Right lobe of liver (tissue), 4 donors: ENCODE data around the gene SERTAD3.

ENCODE experiments used
- POLR2A ChIP-seq: fragments of 450-650 bp; IDR thresholded peaks from one replicate; pipeline ENCODE4 v1.6.1; 2017; ENCODE audit warnings: antibody characterized with exemption, mild to moderate bottlenecking
- TF ChIP-seq, protein P1 (sequence below), 4 donors: fragments of 200-600 bp in 3 of 4; fragments of 450-650 bp in 1 of 4; IDR thresholded peaks; one replicate each; pipeline versions ENCODE4 v1.5.1 to v1.8.0; 2016 to 2022; ENCODE audit warnings: antibody characterized with exemption in 4 of 4, mild to moderate bottlenecking in 2 of 4
- donor health status: DM: no; HTN: no; CAD: no.
- donor health status: DM: no; HTN: no; CAD: no.
- donor health status: DM: no; HTN: yes; CAD: no.

DNA sequence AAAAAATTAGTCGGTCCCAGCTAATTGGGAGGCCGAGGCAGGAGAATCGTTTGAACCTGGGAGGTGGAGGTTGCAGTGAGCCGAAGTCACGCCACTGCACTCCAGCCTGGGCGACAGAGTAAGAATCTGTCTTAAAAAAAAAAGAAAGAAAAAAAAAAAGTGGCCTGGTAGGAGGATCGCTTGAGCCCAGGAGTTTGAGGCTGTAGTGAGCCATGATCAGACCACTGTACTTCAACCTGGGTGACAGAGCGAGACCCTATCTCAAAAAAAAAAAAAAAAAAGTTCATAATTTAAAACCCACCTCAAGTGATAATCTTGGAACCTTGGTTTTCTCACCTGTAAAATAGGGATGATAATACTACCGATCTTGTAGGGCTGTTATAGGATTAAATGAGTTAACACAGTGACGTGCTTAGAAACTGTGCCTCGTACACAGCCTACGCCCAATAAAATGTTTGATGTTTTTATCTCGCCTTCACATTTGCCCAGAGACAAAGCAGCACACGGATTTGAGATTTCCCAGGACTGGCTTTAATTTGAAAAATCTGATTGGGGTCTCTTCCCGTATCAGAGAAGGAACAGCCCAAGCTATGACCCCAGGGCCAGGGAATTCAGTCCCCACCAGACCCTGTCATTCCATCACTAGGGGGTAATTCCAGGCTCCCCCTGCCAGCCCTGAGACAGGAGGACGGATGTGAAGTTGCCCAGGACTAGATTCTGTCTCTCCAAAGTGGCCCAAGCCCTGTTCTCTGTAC, 22.0 kb downstream of the SERTAD3 start:
- TF ChIP-seq, protein P1, sequence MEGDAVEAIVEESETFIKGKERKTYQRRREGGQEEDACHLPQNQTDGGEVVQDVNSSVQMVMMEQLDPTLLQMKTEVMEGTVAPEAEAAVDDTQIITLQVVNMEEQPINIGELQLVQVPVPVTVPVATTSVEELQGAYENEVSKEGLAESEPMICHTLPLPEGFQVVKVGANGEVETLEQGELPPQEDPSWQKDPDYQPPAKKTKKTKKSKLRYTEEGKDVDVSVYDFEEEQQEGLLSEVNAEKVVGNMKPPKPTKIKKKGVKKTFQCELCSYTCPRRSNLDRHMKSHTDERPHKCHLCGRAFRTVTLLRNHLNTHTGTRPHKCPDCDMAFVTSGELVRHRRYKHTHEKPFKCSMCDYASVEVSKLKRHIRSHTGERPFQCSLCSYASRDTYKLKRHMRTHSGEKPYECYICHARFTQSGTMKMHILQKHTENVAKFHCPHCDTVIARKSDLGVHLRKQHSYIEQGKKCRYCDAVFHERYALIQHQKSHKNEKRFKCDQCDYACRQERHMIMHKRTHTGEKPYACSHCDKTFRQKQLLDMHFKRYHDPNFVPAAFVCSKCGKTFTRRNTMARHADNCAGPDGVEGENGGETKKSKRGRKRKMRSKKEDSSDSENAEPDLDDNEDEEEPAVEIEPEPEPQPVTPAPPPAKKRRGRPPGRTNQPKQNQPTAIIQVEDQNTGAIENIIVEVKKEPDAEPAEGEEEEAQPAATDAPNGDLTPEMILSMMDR (IDR thresholded peaks at IDR 0.05), result no peak
- no peak for TF ChIP-seq POLR2A
